Activated naive CD4-positive, alpha-beta T cell treated with anti-CD3 and anti-CD28 coated beads for 36 hours (primary cell): Measurements from ENCODE around the gene FGF14. TPM values are rescaled to one million over a fixed set of nuclear protein-coding genes. Genes with fewer than 3 reads are reported as not detected.
A peak's percentile ranks its signal among the peaks of the same experiment; 100 is the strongest.

Experiments used
- CTCF ChIA-PET: fragments of 350-600 bp; sonication (Branson Sonifier 250); formaldehyde crosslinking; loops from one replicate; lab custom pipeline; 2021; ENCODE audit warnings: antibody characterized with exemption; lab: Charles Lee
- DNase-seq: peaks from one replicate; pipeline ENCODE4 v3.0.0-alpha.2; 2020
- H3K27ac Mint-ChIP-seq: one replicate; pipeline ENCODE4 v1.8.0; 2021; ENCODE audit warnings: mild to moderate bottlenecking, mixed read lengths
- H3K27me3 Mint-ChIP-seq: one replicate; pipeline ENCODE4 v1.8.0; 2021; ENCODE audit warnings: low read depth, mixed read lengths
- H3K36me3 Mint-ChIP-seq: one replicate; pipeline ENCODE4 v1.8.0; 2021; ENCODE audit warnings: low read depth, mixed read lengths
- H3K4me1 Mint-ChIP-seq: one replicate; pipeline ENCODE4 v1.8.0; 2021; ENCODE audit warnings: low read depth, mixed read lengths
- H3K4me3 Mint-ChIP-seq: one replicate; pipeline ENCODE4 v1.8.0; 2021; ENCODE audit warnings: mild to moderate bottlenecking, moderate library complexity, mixed read lengths
- H3K9me3 Mint-ChIP-seq: one replicate; pipeline ENCODE4 v1.8.0; 2021; ENCODE audit warnings: mixed read lengths
- intact Hi-C: fragments of 100-400 bp; cut with micrococcal nuclease; formaldehyde crosslinking; loops from one replicate; pipeline ENCODE4 v1.15.1; 2023
- total RNA-seq, 2 experiments: library from RNA; stranded (reverse); gene quantifications; one replicate each; pipeline ENCODE4 v1.2.3, GENCODE V29; 2021

FGF14 gene
- total RNA-seq = not detected

GRCh38 chr13:102401766-102402165 is at the start of gene FGF14:
FGF14 (minus strand) TSS chr13:102402048.
- H3K27me3 Mint-ChIP-seq = peaks cover 46% of the 10 kb centered on the region
- peak within 1 kb of the TSS; percentile 64 for H3K4me3 Mint-ChIP-seq
- no peaks in the 10 kb centered on the region for H3K9me3 Mint-ChIP-seq
- CTCF ChIA-PET = no interaction called here
- peaks cover 24% of the 10 kb centered on the region for H3K4me1 Mint-ChIP-seq
- no peak for DNase-seq
- H3K27ac Mint-ChIP-seq = no peak within 1 kb of the TSS
- no peaks in the 10 kb centered on the region for H3K36me3 Mint-ChIP-seq
- intact Hi-C loops = loop anchor here (1.0 to 5.0 kb wide), 2 partner anchors 7 to 156 kb away; no protein-coding TSS in a partner anchor

GRCh38 chr13:102443249-102443648 is 41.4 kb upstream of the FGF14 start:
- Mint-ChIP-seq H3K27ac (no peak overlapping the region), H3K4me3 (no peak overlapping the region), H3K9me3 (peaks cover 3% of the 10 kb centered on the region), H3K4me1 (no peaks in the 10 kb centered on the region), H3K36me3 (no peaks in the 10 kb centered on the region), H3K27me3 (peaks cover 27% of the 10 kb centered on the region)
- CTCF ChIA-PET = interaction anchor here (0.6 to 1.1 kb wide), 2 partner anchors 14 to 210 kb away, joined by 3 read pairs; no protein-coding TSS in a partner anchor
- DNase-seq = no peak
- intact Hi-C loops = no loop called here

- Mint-ChIP-seq H3K27me3 (peaks cover 31% of the 10 kb centered on the region), H3K36me3 (no peaks in the 10 kb centered on the region), H3K9me3 (peaks cover 3% of the 10 kb centered on the region), H3K4me3 (no peak overlapping the region), H3K27ac (no peak overlapping the region), H3K4me1 (no peaks in the 10 kb centered on the region)
- CTCF ChIA-PET = interaction anchor here (0.6 kb wide), 1 partner anchor 752 kb away, joined by 3 read pairs; no protein-coding TSS in a partner anchor
- intact Hi-C loops = no loop called here
- DNase-seq = no peak
These were observed 39.2 kb upstream of the FGF14 start for GRCh38 chr13:102441085-102441484.

GRCh38 chr13:102440259-102440936 is 38.5 kb upstream of the FGF14 start:
- H3K9me3 Mint-ChIP-seq = peaks cover 3% of the 10 kb centered on the region
- intact Hi-C loops = no loop called here
- H3K4me1 Mint-ChIP-seq = no peaks in the 10 kb centered on the region
- CTCF ChIA-PET = no interaction called here
- H3K27ac Mint-ChIP-seq = no peak overlapping the region
- no peaks in the 10 kb centered on the region for H3K36me3 Mint-ChIP-seq
- H3K4me3 Mint-ChIP-seq = no peak overlapping the region
- peaks cover 35% of the 10 kb centered on the region for H3K27me3 Mint-ChIP-seq
- no peak for DNase-seq

GRCh38 chr13:102422690-102423089 is 20.8 kb upstream of the FGF14 start:
- no peak overlapping the region for H3K4me3 Mint-ChIP-seq
- H3K4me1 Mint-ChIP-seq = no peaks in the 10 kb centered on the region
- H3K9me3 Mint-ChIP-seq = peaks cover 20% of the 10 kb centered on the region
- CTCF ChIA-PET = no interaction called here
- intact Hi-C loops = no loop called here
- no peak for DNase-seq
- H3K27ac Mint-ChIP-seq = no peak overlapping the region
- peaks cover 2% of the 10 kb centered on the region for H3K36me3 Mint-ChIP-seq
- peaks cover 7% of the 10 kb centered on the region for H3K27me3 Mint-ChIP-seq

GRCh38 chr13:102405499-102406100 is 3.8 kb upstream of the FGF14 start:
- Mint-ChIP-seq H3K27me3 (peaks cover 44% of the 10 kb centered on the region), H3K4me1 (peaks cover 19% of the 10 kb centered on the region), H3K9me3 (no peaks in the 10 kb centered on the region), H3K27ac (no peak overlapping the region), H3K4me3 (no peak overlapping the region), H3K36me3 (no peaks in the 10 kb centered on the region)
- CTCF ChIA-PET = no interaction called here
- intact Hi-C loops = no loop called here
- peak; percentile 20 for DNase-seq

GRCh38 chr13:102402290-102402689 is 442 bp upstream of the FGF14 start:
- Mint-ChIP-seq H3K4me1 (peaks cover 24% of the 10 kb centered on the region), H3K9me3 (no peaks in the 10 kb centered on the region), H3K4me3 (peak overlapping the region; percentile 62), H3K27me3 (peaks cover 47% of the 10 kb centered on the region), H3K36me3 (no peaks in the 10 kb centered on the region), H3K27ac (no peak overlapping the region)
- DNase-seq = peak; percentile 68
- CTCF ChIA-PET = no interaction called here
- intact Hi-C loops = loop anchor here (1.0 to 5.0 kb wide), 2 partner anchors 8 to 155 kb away; no protein-coding TSS in a partner anchor

- H3K27me3 Mint-ChIP-seq = peaks cover 46% of the 10 kb centered on the region
- H3K9me3 Mint-ChIP-seq = no peaks in the 10 kb centered on the region
- peak overlapping the region; percentile 64 for H3K4me3 Mint-ChIP-seq
- peaks cover 24% of the 10 kb centered on the region for H3K4me1 Mint-ChIP-seq
- no peak for DNase-seq
- intact Hi-C loops = loop anchor here (5.0 kb wide), 1 partner anchor 156 kb away; no protein-coding TSS in a partner anchor
- no peaks in the 10 kb centered on the region for H3K36me3 Mint-ChIP-seq
- CTCF ChIA-PET = interaction anchor here (0.5 kb wide), 1 partner anchor 179 kb away, joined by 3 read pairs; no protein-coding TSS in a partner anchor
- no peak overlapping the region for H3K27ac Mint-ChIP-seq
These were observed 583 bp downstream of the FGF14 start for GRCh38 chr13:102401265-102401664.

GRCh38 chr13:102400675-102401145 is 1.1 kb downstream of the FGF14 start:
- intact Hi-C loops = loop anchor here (1.0 to 5.0 kb wide), 2 partner anchors 57 to 157 kb away; no protein-coding TSS in a partner anchor
- Mint-ChIP-seq H3K36me3 (peaks cover under 1% of the 10 kb centered on the region), H3K9me3 (no peaks in the 10 kb centered on the region), H3K27me3 (peaks cover 48% of the 10 kb centered on the region), H3K27ac (no peak overlapping the region), H3K4me1 (peaks cover 24% of the 10 kb centered on the region), H3K4me3 (peak overlapping the region; percentile 64)
- CTCF ChIA-PET = interaction anchor here (0.5 to 1.2 kb wide), 2 partner anchors 56 to 180 kb away, joined by 3 read pairs; no protein-coding TSS in a partner anchor
- DNase-seq = no peak

GRCh38 chr13:102399791-102400674 is 1.8 kb downstream of the FGF14 start:
- Mint-ChIP-seq H3K4me1 (peaks cover 24% of the 10 kb centered on the region), H3K4me3 (peak overlapping the region; percentile 64), H3K27me3 (peaks cover 45% of the 10 kb centered on the region), H3K36me3 (peaks cover 1% of the 10 kb centered on the region), H3K9me3 (no peaks in the 10 kb centered on the region), H3K27ac (no peak overlapping the region)
- intact Hi-C loops = loop anchor here (1.0 to 10.0 kb wide), 3 partner anchors 57 to 1725 kb away; partner anchors contain the start of gene TMTC4
- CTCF ChIA-PET = interaction anchor here (1.2 kb wide), 1 partner anchor 57 kb away, joined by 3 read pairs; no protein-coding TSS in a partner anchor
- DNase-seq = peak; percentile 14

GRCh38 chr13:102395939-102396338 is 5.9 kb downstream of the FGF14 start:
- H3K27ac Mint-ChIP-seq = no peak overlapping the region
- no peak overlapping the region for H3K4me3 Mint-ChIP-seq
- CTCF ChIA-PET = no interaction called here

More at GRCh38 chr13:102395939-102396338, 5.9 kb downstream of the FGF14 start:
- Mint-ChIP-seq H3K9me3 (peaks cover 3% of the 10 kb centered on the region), H3K36me3 (peaks cover 1% of the 10 kb centered on the region), H3K4me1 (peaks cover 25% of the 10 kb centered on the region), H3K27me3 (peaks cover 26% of the 10 kb centered on the region)
- intact Hi-C loops = loop anchor here (2.0 to 10.0 kb wide), 3 partner anchors 61 to 1721 kb away; partner anchors contain the start of gene TMTC4
- DNase-seq = no peak
